K562 (cell line): ENCODE measurements around the gene CEP85L. TPM values are rescaled to one million over a fixed set of nuclear protein-coding genes. Genes with fewer than 3 reads are reported as not detected.

Source experiments
- DPF2 ChIP-seq: fragments of 450-650 bp; IDR thresholded peaks from 2 replicates; pipeline ENCODE4 v1.6.1; 2016
- E2F3 ChIP-seq: fragments of 250-450 bp; sonication (Bioruptor Pico); IDR thresholded peaks from 2 replicates; pipeline ENCODE4 v1.4.0; 2020; ENCODE audit warnings: mild to moderate bottlenecking
- MAFK ChIP-seq: IDR thresholded peaks from 2 replicates; pipeline ENCODE4 v1.6.1; 2011; ENCODE audit warnings: low read length, improper control_type of control experiment
- MEF2A ChIP-seq: IDR thresholded peaks from 2 replicates; pipeline ENCODE4 v1.6.1; 2011; ENCODE audit warnings: low read depth, mild to moderate bottlenecking, low read length, moderate library complexity; ENCODE audit not compliant: control insufficient read depth
- MEF2D ChIP-seq: conservative IDR thresholded peaks from 2 replicates; pipeline ENCODE4 v1.6.1; 2016; ENCODE audit warnings: low read depth, missing genetic modification characterization, missing compliant biosample characterization
- NFE2 ChIP-seq: IDR thresholded peaks from 2 replicates; pipeline ENCODE4 v1.6.1; 2014; ENCODE audit warnings: antibody characterized with exemption, low read depth
- NFIX ChIP-seq: fragments of 250-450 bp; sonication (Bioruptor Pico); IDR thresholded peaks from 2 replicates; pipeline ENCODE4 v1.4.0; 2020; ENCODE audit warnings: low read depth, mild to moderate bottlenecking, moderate library complexity
- POLR2AphosphoS2 ChIP-seq: IDR thresholded peaks from 2 replicates; pipeline ENCODE4 v1.6.1; 2012; ENCODE audit warnings: low read length, improper control_type of control experiment
- RAD51 ChIP-seq: fragments of 450-650 bp; IDR thresholded peaks from 2 replicates; pipeline ENCODE4 v1.7.1; 2016; ENCODE audit warnings: low read depth, mild to moderate bottlenecking, borderline replicate concordance
- RBM39 ChIP-seq: fragments of 200-400 bp; formaldehyde crosslinking; optimal IDR thresholded peaks from 2 replicates; pipeline ENCODE3; 2018; ENCODE audit warnings: low read depth, low read length
- SOX6 ChIP-seq: fragments of 450-650 bp; IDR thresholded peaks from 2 replicates; pipeline ENCODE4 v1.6.1; 2014; ENCODE audit warnings: mild to moderate bottlenecking
- STAT5B ChIP-seq: fragments of 250-450 bp; sonication (Bioruptor Pico); IDR thresholded peaks from 2 replicates; pipeline ENCODE4 v1.8.0; 2021; ENCODE audit warnings: mild to moderate bottlenecking, inconsistent platforms
- U2AF2 ChIP-seq: fragments of 200-400 bp; formaldehyde crosslinking; optimal IDR thresholded peaks from 2 replicates; pipeline ENCODE3; 2017; ENCODE audit warnings: low read depth, mild to moderate bottlenecking, low read length
- ZFP1 ChIP-seq: fragments of 450-650 bp; formaldehyde crosslinking; IDR thresholded peaks from 2 replicates; pipeline ENCODE4 v1.4.0; 2020; ENCODE audit warnings: mild to moderate bottlenecking, mixed read lengths
- ZFP36 ChIP-seq: fragments of 150-350 bp; IDR thresholded peaks from 2 replicates; pipeline ENCODE4 v1.6.1; 2018; ENCODE audit warnings: low read length, low read depth; ENCODE audit not compliant: partially characterized antibody
- ZNF561 ChIP-seq: fragments of 450-650 bp; formaldehyde crosslinking; conservative IDR thresholded peaks from 2 replicates; pipeline ENCODE4 v1.4.0; 2020; ENCODE audit warnings: mild to moderate bottlenecking, moderate library complexity
- ZNF766 ChIP-seq: fragments of 200-800 bp; sonication (Bioruptor generic); conservative IDR thresholded peaks from 2 replicates; pipeline ENCODE4 v1.6.1; 2016; ENCODE audit warnings: missing genetic modification characterization, missing compliant biosample characterization
- polyA plus RNA-seq, 8 experiments: library from polyadenylated mRNA; depleted of rRNA in 4 of 8; stranded (reverse) in 5 of 8; unstranded in 3 of 8; fragments of >200 nt; fragmentation: Nextera tagmentation in 2 of 8; fragmentation: Illumina TruSeq in 1 of 8; extraction: Ambion mirVana in 2 of 8; extraction: Trizol in 1 of 8; gene quantifications; 2 replicates each; pipeline versions ENCODE4 v1.2.1 to v1.2.3, GENCODE V29; 2011 to 2014; ENCODE audit warnings: inconsistent platforms in 1 of 8, missing spikeins in 1 of 8
- total RNA-seq, 7 experiments: library from RNA; depleted of rRNA in 6 of 7; stranded (reverse); fragments of >200 nt in 6 of 7; fragmentation: Illumina TruSeq in 2 of 7; extraction: Trizol in 2 of 7; gene quantifications; 2 replicates each; pipeline versions ENCODE4 v1.2.1 to v1.2.3, GENCODE V29; 2011 to 2021; ENCODE audit warnings: low replicate concordance in 1 of 7
- TF ChIP-seq, protein P1 (sequence below): fragments of 450-650 bp; IDR thresholded peaks from 2 replicates; pipeline ENCODE4 v1.6.1; 2018; ENCODE audit not compliant: partially characterized antibody
- TF ChIP-seq, protein P2 (sequence below): fragments of 250-450 bp; sonication (Bioruptor Pico); IDR thresholded peaks from 2 replicates; pipeline ENCODE4 v1.5.0; 2022; ENCODE audit warnings: mild to moderate bottlenecking
- TF ChIP-seq, protein P3 (sequence below): sonication (generic); formaldehyde crosslinking; IDR thresholded peaks from 2 replicates; pipeline ENCODE4 v1.8.0; 2022; ENCODE audit warnings: mild to moderate bottlenecking, missing genetic modification reagents, borderline replicate concordance
- TF ChIP-seq, protein P4 (sequence below), 2 experiments: fragments of 200-800 bp in 1 of 2; sonication (Bioruptor generic) in 1 of 2; sonication (generic) in 1 of 2; formaldehyde crosslinking in 1 of 2; IDR thresholded peaks in 1 of 2; conservative IDR thresholded peaks in 1 of 2; 2 replicates each; pipeline versions ENCODE4 v1.5.0 to v1.6.1; 2016 to 2020; ENCODE audit warnings: missing compliant biosample characterization in 1 of 2, missing genetic modification characterization in 1 of 2, missing genetic modification reagents in 1 of 2

Gene CEP85L
- total and polyA plus RNA-seq, 9 of the 15 experiments (the other 6 are each of a cell fraction or from before 2014, with no cell fraction given) = 4.5 to 15.8 (median 8.3) TPM

DNA sequence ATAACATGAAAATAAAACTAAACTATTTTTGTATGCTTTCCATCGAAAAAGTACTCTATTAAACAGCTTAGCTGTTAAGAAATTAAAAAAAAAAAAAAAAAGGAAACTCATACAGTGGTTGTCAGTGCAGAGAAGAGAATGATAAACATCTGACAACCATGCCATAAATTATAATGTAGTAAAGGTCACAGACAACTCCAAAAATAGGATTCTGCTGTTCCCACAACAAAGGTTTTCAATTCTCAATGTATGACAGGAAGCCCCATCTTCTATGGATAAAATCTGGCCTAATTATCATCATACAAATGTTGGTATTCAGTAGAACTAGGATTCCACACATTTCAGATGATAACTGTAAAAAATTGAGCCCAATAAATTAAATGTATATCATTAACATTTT lies 98.3 kb downstream of the CEP85L start (continued):
- TF ChIP-seq, protein P1, sequence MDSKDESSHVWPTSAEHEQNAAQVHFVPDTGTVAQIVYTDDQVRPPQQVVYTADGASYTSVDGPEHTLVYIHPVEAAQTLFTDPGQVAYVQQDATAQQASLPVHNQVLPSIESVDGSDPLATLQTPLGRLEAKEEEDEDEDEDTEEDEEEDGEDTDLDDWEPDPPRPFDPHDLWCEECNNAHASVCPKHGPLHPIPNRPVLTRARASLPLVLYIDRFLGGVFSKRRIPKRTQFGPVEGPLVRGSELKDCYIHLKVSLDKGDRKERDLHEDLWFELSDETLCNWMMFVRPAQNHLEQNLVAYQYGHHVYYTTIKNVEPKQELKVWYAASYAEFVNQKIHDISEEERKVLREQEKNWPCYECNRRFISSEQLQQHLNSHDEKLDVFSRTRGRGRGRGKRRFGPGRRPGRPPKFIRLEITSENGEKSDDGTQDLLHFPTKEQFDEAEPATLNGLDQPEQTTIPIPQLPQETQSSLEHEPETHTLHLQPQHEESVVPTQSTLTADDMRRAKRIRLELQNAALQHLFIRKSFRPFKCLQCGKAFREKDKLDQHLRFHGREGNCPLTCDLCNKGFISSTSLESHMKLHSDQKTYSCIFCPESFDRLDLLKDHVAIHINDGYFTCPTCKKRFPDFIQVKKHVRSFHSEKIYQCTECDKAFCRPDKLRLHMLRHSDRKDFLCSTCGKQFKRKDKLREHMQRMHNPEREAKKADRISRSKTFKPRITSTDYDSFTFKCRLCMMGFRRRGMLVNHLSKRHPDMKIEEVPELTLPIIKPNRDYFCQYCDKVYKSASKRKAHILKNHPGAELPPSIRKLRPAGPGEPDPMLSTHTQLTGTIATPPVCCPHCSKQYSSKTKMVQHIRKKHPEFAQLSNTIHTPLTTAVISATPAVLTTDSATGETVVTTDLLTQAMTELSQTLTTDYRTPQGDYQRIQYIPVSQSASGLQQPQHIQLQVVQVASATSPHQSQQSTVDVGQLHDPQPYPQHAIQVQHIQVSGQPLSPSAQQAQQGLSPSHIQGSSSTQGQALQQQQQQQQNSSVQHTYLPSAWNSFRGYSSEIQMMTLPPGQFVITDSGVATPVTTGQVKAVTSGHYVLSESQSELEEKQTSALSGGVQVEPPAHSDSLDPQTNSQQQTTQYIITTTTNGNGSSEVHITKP = no peak
- TF ChIP-seq MEF2A (peak; percentile 65), E2F3 (CRISPR knock-in tag) (no peak), STAT5B (CRISPR knock-in tag) (no peak), DPF2 (no peak), SOX6 (peak; percentile 80), NFIX (CRISPR knock-in tag) (no peak), ZFP36 (no peak), ZFP1 (no peak), ZNF561 (CRISPR knock-in tag) (no peak), MAFK (no peak), NFE2 (no peak), POLR2AphosphoS2 (no peak), RBM39 (no peak), RAD51 (no peak), MEF2D (tag) (peak; percentile 89), ZNF766 (CRISPR knock-in tag) (no peak), U2AF2 (no peak)
- TF ChIP-seq, protein P2, sequence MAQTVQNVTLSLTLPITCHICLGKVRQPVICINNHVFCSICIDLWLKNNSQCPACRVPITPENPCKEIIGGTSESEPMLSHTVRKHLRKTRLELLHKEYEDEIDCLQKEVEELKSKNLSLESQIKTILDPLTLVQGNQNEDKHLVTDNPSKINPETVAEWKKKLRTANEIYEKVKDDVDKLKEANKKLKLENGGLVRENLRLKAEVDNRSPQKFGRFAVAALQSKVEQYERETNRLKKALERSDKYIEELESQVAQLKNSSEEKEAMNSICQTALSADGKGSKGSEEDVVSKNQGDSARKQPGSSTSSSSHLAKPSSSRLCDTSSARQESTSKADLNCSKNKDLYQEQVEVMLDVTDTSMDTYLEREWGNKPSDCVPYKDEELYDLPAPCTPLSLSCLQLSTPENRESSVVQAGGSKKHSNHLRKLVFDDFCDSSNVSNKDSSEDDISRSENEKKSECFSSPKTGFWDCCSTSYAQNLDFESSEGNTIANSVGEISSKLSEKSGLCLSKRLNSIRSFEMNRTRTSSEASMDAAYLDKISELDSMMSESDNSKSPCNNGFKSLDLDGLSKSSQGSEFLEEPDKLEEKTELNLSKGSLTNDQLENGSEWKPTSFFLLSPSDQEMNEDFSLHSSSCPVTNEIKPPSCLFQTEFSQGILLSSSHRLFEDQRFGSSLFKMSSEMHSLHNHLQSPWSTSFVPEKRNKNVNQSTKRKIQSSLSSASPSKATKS (CRISPR knock-in tag) = no peak
- TF ChIP-seq, protein P3, sequence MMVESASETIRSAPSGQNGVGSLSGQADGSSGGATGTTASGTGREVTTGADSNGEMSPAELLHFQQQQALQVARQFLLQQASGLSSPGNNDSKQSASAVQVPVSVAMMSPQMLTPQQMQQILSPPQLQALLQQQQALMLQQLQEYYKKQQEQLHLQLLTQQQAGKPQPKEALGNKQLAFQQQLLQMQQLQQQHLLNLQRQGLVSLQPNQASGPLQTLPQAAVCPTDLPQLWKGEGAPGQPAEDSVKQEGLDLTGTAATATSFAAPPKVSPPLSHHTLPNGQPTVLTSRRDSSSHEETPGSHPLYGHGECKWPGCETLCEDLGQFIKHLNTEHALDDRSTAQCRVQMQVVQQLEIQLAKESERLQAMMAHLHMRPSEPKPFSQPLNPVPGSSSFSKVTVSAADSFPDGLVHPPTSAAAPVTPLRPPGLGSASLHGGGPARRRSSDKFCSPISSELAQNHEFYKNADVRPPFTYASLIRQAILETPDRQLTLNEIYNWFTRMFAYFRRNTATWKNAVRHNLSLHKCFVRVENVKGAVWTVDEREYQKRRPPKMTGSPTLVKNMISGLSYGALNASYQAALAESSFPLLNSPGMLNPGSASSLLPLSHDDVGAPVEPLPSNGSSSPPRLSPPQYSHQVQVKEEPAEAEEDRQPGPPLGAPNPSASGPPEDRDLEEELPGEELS (CRISPR knock-in tag) = no peak
- TF ChIP-seq, protein P4, sequence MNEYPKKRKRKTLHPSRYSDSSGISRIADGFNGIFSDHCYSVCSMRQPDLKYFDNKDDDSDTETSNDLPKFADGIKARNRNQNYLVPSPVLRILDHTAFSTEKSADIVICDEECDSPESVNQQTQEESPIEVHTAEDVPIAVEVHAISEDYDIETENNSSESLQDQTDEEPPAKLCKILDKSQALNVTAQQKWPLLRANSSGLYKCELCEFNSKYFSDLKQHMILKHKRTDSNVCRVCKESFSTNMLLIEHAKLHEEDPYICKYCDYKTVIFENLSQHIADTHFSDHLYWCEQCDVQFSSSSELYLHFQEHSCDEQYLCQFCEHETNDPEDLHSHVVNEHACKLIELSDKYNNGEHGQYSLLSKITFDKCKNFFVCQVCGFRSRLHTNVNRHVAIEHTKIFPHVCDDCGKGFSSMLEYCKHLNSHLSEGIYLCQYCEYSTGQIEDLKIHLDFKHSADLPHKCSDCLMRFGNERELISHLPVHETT (CRISPR knock-in tag; conservative IDR thresholded peaks at IDR 0.05 in 1 of 2, IDR thresholded peaks at IDR 0.05 in 1 of 2) = no peak
